Ovary (tissue), 9 donors: ENCODE measurements around the gene B4GALNT1. TPM values are rescaled to one million over a fixed set of nuclear protein-coding genes. Genes with fewer than 3 reads are reported as not detected.

Experiments
- DNase-seq, 5 donors: peaks; one replicate each; pipeline ENCODE4 v3.0.0-alpha.2; 2019 to 2020
- H3K27ac ChIP-seq, 2 donors: fragments of 200-600 bp; one replicate each; pipeline versions ENCODE4 v1.5.1 to v1.8.0; 2019 to 2022
- H3K27me3 ChIP-seq: fragments of 200-600 bp; one replicate; pipeline ENCODE4 v1.8.0; 2022
- H3K36me3 ChIP-seq: fragments of 200-600 bp; sonication (generic); one replicate; pipeline ENCODE4 v1.5.1; 2019
- H3K4me1 ChIP-seq: one replicate; pipeline ENCODE4 v1.8.1; 2013; ENCODE audit warnings: mild to moderate bottlenecking, moderate library complexity; ENCODE audit not compliant: insufficient read depth
- H3K4me3 ChIP-seq: fragments of 200-600 bp; sonication (generic); one replicate; pipeline ENCODE4 v1.5.1; 2017
- H3K9me3 ChIP-seq, 2 donors: fragments of 200-600 bp in 1 of 2; sonication (generic) in 1 of 2; one replicate each; pipeline versions ENCODE4 v1.5.1 to v1.8.1; 2013 to 2019; ENCODE audit warnings: mild to moderate bottlenecking in 1 of 2, moderate library complexity in 1 of 2
- EP300 ChIP-seq: sonication (generic); formaldehyde crosslinking; IDR thresholded peaks from one replicate; pipeline ENCODE4 v1.6.1; 2017; ENCODE audit warnings: antibody characterized with exemption
- POLR2A ChIP-seq: fragments of 450-650 bp; IDR thresholded peaks from one replicate; pipeline ENCODE4 v1.6.1; 2017; ENCODE audit warnings: antibody characterized with exemption, mild to moderate bottlenecking, moderate library complexity
- WGBS, 3 donors: extraction: QIAGEN DNeasy Blood & Tissue Kit in 1 of 3; methylation state at CpG; one replicate each; pipeline versions ENCODE4 v1.1.5 to v1.1.7; 2013 to 2017; 5-methylcytosine and 5-hydroxymethylcytosine counted together
- intact Hi-C, 4 donors: fragments of 100-400 bp; cut with DNase I; formaldehyde crosslinking; loops; one replicate each; pipeline versions ENCODE4 v1.11.0 to v1.15.1; 2022 to 2023
- polyA plus RNA-seq, 2 donors: library from polyadenylated mRNA; stranded (reverse); fragments of 200-250 nt in 1 of 2; fragments of 350-450 nt in 1 of 2; fragmentation: Illumina TruSeq in 1 of 2; extraction: RNeasy Lipid Tissue Mini Kit (QIAGEN cat#74804) in 1 of 2; gene quantifications; one replicate each; pipeline ENCODE4 v1.2.3, GENCODE V29; 2013 to 2014
- total RNA-seq, 7 donors: library from RNA; depleted of rRNA in 2 of 7; stranded (reverse); fragments of >200 nt in 2 of 7; fragmentation: NEBNext Ultra II Directional in 3 of 7; extraction: Animal tissue kit (Norgen Biotek cat#: 25700) in 3 of 7; gene quantifications; one replicate each; pipeline versions ENCODE4 v1.1.0 to v1.2.4, GENCODE V29; 2016 to 2023
- TF ChIP-seq, protein P1 (sequence below), 3 donors: fragments of 450-650 bp in 2 of 3; fragments of 200-600 bp in 1 of 3; IDR thresholded peaks; one replicate each; pipeline versions ENCODE4 v1.5.1 to v1.8.0; 2016 to 2022; ENCODE audit warnings: antibody characterized with exemption in 3 of 3, mild to moderate bottlenecking in 1 of 3
- donor health status: DM: no; HTN: no; CAD: no; lungs with moderate emphysema.
- donor health status: DM: no; HTN: no; CAD: no.
- donor health status: Bipolar disorder and iron deficiency.
- donor health status: DM: yes; HTN: yes; CAD: no.
- donor health status: DM: no; HTN: no; CAD: no.
- donor health status: DM: yes; HTN: yes; CAD: no.

The B4GALNT1 gene
- total and polyA plus RNA-seq, 9 donors: 0.22 to 1.5 (median 0.56) TPM

GRCh38 chr12:57614178-57614947, 18.6 kb downstream of the B4GALNT1 start:
- Histone ChIP-seq H3K27ac (no peak overlapping the region), H3K27me3 (no peaks in the 10 kb centered on the region), H3K4me3 (no peak overlapping the region), H3K36me3 (no peaks in the 10 kb centered on the region), H3K4me1 (peaks cover 3% of the 10 kb centered on the region), H3K9me3 (no peaks in the 10 kb centered on the region)
- 58 to 63% (median 61%) methylated on average over 14 of the region's 14 CpGs for WGBS, 3 donors
- TF ChIP-seq POLR2A (no peak), EP300 (no peak)
- TF ChIP-seq, protein P1, sequence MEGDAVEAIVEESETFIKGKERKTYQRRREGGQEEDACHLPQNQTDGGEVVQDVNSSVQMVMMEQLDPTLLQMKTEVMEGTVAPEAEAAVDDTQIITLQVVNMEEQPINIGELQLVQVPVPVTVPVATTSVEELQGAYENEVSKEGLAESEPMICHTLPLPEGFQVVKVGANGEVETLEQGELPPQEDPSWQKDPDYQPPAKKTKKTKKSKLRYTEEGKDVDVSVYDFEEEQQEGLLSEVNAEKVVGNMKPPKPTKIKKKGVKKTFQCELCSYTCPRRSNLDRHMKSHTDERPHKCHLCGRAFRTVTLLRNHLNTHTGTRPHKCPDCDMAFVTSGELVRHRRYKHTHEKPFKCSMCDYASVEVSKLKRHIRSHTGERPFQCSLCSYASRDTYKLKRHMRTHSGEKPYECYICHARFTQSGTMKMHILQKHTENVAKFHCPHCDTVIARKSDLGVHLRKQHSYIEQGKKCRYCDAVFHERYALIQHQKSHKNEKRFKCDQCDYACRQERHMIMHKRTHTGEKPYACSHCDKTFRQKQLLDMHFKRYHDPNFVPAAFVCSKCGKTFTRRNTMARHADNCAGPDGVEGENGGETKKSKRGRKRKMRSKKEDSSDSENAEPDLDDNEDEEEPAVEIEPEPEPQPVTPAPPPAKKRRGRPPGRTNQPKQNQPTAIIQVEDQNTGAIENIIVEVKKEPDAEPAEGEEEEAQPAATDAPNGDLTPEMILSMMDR (IDR thresholded peaks at IDR 0.05): no peak
- no peak for DNase-seq
- intact Hi-C loops: loop anchor here in 1 of 4 donors (5.0 kb wide), 1 partner anchor 92 kb away; the partner anchor contains the start of genes DDIT3 and MBD6

GRCh38 chr12:57613427-57614109, 19.4 kb downstream of the B4GALNT1 start:
- DNase-seq: no peak
- TF ChIP-seq POLR2A: no peak
- TF ChIP-seq, protein P1 (IDR thresholded peaks at IDR 0.05): no peak
- TF ChIP-seq EP300: no peak
- Histone ChIP-seq H3K4me3 (no peak overlapping the region), H3K27ac (no peak overlapping the region), H3K9me3 (no peaks in the 10 kb centered on the region), H3K36me3 (no peaks in the 10 kb centered on the region), H3K4me1 (peaks cover 3% of the 10 kb centered on the region), H3K27me3 (no peaks in the 10 kb centered on the region)
- 74 to 79% (median 76%) methylated on average over 10 of the region's 10 CpGs for WGBS, 3 donors
- intact Hi-C loops: loop anchor here in 1 of 4 donors (5.0 kb wide), 1 partner anchor 91 kb away; the partner anchor contains the start of genes DDIT3 and MBD6

DNA sequence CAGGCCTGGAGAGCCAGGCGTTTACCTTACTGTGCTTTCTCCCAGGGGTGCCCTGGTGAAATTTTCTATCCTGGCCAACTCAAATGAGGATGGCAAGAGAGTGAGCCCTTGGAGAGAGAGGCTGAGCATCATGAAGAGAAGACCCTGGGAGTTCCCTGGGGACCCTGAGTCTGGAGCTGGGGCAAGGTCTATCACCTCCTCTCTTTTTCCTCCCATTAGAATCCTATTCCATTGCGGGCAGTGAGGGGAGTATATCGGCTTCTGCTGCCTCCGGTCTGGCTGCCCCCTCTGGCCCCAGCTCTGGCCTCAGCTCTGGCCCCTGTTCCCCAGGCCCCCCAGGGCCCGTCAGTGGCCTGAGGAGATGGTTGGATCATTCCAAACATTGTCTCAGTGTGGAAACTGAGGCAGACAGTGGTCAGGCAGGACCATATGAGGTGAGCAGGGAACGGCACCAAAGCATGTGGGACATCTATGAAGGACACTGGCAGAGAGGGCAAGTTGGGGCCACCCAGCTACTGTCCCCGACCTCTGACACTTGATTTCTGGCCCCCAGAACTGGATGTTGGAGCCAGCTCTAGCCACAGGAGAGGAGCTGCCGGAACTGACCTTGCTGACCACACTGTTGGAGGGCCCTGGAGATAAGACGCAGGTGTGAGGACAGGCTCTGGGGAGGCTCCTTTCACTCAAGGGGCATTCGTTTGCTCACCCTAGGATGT, 20.1 kb downstream of the B4GALNT1 start:
- Histone ChIP-seq H3K4me3 (no peak overlapping the region), H3K36me3 (no peaks in the 10 kb centered on the region), H3K9me3 (no peaks in the 10 kb centered on the region), H3K4me1 (peaks cover 3% of the 10 kb centered on the region), H3K27ac (no peak overlapping the region), H3K27me3 (no peaks in the 10 kb centered on the region)
- intact Hi-C loops: loop anchor here in 1 of 4 donors (5.0 kb wide), 1 partner anchor 91 kb away; the partner anchor contains the start of genes DDIT3 and MBD6
- TF ChIP-seq, protein P1 (IDR thresholded peaks at IDR 0.05): no peak
- no peak for TF ChIP-seq EP300
- no peak for TF ChIP-seq POLR2A
- no peak for DNase-seq
- WGBS, 3 donors: 82 to 90% (median 86%) methylated on average over 10 of the region's 10 CpGs
